Measurements from ENCODE around the gene MED17. TPM values are rescaled to one million over a fixed set of nuclear protein-coding genes. Genes with fewer than 3 reads are reported as not detected.

Gene MED17
- total RNA-seq, 1 donor from 2014 or later = 55.8 TPM

DNA sequence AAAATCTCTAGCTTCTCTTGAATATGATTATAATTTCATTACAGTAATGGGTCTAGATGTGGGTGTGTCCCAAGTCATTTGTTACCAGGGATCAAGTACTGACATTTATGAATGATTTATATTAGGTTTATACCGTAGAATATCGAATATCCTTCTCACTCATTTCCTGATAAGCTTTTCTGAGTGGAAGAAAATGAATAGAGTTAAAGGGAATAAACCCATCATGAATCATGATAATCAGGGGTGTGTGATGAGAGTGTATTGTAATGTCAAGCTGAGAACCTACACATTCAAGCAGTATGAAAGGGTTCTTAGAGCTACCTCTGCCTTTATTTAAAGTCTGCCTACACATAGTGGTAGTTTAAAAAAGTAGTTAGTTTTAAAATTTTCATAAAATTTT lies 17.3 kb downstream of the MED17 start:
- no peaks in the 10 kb centered on the region for H3K9me3 Mint-ChIP-seq
- H3K36me3 Mint-ChIP-seq (ENCODE audit: low read depth) = peaks cover 59% of the 10 kb centered on the region

DNA sequence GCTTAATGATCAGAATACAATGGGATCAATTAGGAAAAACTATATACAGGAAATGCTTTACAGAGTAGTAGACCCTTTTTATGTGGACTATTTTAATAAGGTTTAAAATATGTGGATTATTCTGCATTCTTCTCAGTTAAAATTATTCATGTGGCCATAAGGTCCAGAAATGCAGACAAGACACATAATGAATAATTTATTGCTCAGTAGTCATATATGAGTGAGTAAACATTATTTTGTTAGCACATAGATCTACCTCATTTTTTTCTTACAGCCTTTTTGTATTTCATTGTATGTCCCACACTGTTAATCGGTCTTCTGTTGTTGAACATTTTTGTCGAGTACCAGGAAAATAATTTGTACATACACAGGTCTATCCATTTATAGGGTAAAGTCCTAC lies 20.8 kb downstream of the MED17 start:
- no peaks in the 10 kb centered on the region for H3K4me1 Mint-ChIP-seq (ENCODE audit: low read depth)
- peaks cover 56% of the 10 kb centered on the region for H3K36me3 Mint-ChIP-seq (ENCODE audit: low read depth)
- H3K9me3 Mint-ChIP-seq = no peaks in the 10 kb centered on the region
- H3K27ac Mint-ChIP-seq = no peak overlapping the region
- no peaks in the 10 kb centered on the region for H3K27me3 Mint-ChIP-seq (ENCODE audit: insufficient read depth)
- H3K4me3 Mint-ChIP-seq = no peak overlapping the region
- no peak for DNase-seq (ENCODE audit: low spot score)
- intact Hi-C loops (cut with micrococcal nuclease) = no loop called here

More for the DNA sequence above, 17.3 kb downstream of the MED17 start:
- Mint-ChIP-seq H3K4me1 (ENCODE audit: low read depth) (peaks cover 5% of the 10 kb centered on the region), H3K27me3 (ENCODE audit: insufficient read depth) (no peaks in the 10 kb centered on the region), H3K4me3 (no peak overlapping the region), H3K27ac (no peak overlapping the region)
- no peak for DNase-seq (ENCODE audit: low spot score)
- intact Hi-C loops (cut with micrococcal nuclease) = no loop called here

DNA sequence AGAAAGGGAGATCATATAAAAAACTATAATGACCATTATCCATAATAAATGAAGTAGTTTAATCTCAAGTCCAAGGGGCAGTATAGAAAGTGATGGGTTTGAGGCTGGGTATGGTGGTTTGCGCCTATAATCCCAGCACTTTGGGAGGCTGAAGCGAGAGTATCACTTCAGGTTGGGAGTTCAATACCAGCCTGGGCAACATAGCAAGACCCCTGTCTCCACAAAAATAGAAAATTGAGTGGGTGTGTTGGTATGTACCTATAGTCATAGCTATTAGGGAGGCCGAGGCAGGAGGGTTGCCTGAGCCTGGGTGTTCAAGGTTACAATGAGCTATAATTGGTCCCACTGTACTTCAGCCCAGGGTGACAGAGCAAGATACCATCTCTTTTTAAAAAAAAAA lies 23.9 kb downstream of the MED17 start:
- H3K27me3 Mint-ChIP-seq (ENCODE audit: insufficient read depth) = no peaks in the 10 kb centered on the region
- intact Hi-C loops (cut with micrococcal nuclease) = no loop called here
- H3K4me1 Mint-ChIP-seq (ENCODE audit: low read depth) = no peaks in the 10 kb centered on the region
- no peak overlapping the region for H3K27ac Mint-ChIP-seq
- H3K4me3 Mint-ChIP-seq = no peak overlapping the region
- peaks cover 55% of the 10 kb centered on the region for H3K36me3 Mint-ChIP-seq (ENCODE audit: low read depth)
- H3K9me3 Mint-ChIP-seq = no peaks in the 10 kb centered on the region
- no peak for DNase-seq (ENCODE audit: low spot score)

DNA sequence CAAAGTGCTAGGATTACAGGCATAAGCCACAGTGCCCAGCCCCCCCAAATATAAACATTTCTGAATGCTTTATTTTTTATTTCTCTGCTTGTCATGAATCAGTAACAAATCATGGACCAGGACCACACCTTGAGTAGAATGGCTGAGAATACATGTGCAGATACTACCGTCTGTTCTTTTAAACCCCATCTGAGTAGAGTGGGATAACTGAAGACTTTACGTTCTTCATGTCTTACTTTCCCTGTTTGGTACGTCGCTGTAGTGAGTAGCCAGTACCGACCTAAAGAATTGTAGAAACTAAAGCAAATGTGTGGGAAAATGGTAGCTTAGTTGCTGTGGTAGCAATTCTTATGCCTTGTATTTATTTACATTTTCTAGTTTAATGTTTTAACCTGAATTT lies 29.9 kb downstream of the MED17 start:
- H3K27me3 Mint-ChIP-seq (ENCODE audit: insufficient read depth) = no peaks in the 10 kb centered on the region
- DNase-seq (ENCODE audit: low spot score) = no peak
- no peaks in the 10 kb centered on the region for H3K9me3 Mint-ChIP-seq
- no peaks in the 10 kb centered on the region for H3K4me1 Mint-ChIP-seq (ENCODE audit: low read depth)
- intact Hi-C loops (cut with micrococcal nuclease) = no loop called here
- H3K27ac Mint-ChIP-seq = no peak overlapping the region
- H3K36me3 Mint-ChIP-seq (ENCODE audit: low read depth) = peaks cover 37% of the 10 kb centered on the region
- H3K4me3 Mint-ChIP-seq = no peak overlapping the region

DNA sequence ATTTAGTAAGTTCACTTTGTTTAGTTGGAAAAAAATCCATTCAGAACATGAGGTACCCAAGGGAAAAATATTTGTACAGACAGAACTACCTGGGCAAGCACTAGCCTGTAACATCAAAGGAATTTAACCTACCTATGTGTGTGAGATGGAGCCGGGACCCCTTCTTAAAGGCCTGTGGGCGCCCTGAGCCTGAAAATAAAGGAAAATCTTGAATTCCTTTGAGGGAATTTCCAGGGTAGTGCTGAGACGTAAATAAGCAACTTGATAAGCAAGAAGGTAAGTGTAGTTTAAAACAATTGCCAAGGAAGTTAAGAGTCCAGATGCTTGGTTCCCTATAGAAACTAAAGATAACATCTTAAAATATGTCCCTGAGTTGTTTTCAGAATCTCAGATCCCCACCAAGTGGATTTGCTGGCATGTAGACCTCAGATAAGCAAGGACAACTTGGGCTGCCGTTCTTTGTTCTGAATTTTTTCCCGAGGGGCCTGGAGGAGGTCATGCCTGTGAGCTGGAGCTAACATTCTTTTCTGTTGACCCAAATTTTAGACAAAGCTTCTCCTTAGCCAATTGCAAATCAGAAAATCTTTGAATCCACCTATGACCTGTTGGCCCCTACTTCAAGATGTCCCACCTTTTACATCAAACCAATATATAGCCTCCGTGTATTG lies 31.0 kb downstream of the MED17 start:
- no peak overlapping the region for H3K4me3 Mint-ChIP-seq
- H3K9me3 Mint-ChIP-seq = no peaks in the 10 kb centered on the region
- no peaks in the 10 kb centered on the region for H3K27me3 Mint-ChIP-seq (ENCODE audit: insufficient read depth)
- no peak for DNase-seq (ENCODE audit: low spot score)
- intact Hi-C loops (cut with micrococcal nuclease) = no loop called here
- peaks cover 34% of the 10 kb centered on the region for H3K36me3 Mint-ChIP-seq (ENCODE audit: low read depth)
- H3K27ac Mint-ChIP-seq = no peak overlapping the region
- no peaks in the 10 kb centered on the region for H3K4me1 Mint-ChIP-seq (ENCODE audit: low read depth)

DNA sequence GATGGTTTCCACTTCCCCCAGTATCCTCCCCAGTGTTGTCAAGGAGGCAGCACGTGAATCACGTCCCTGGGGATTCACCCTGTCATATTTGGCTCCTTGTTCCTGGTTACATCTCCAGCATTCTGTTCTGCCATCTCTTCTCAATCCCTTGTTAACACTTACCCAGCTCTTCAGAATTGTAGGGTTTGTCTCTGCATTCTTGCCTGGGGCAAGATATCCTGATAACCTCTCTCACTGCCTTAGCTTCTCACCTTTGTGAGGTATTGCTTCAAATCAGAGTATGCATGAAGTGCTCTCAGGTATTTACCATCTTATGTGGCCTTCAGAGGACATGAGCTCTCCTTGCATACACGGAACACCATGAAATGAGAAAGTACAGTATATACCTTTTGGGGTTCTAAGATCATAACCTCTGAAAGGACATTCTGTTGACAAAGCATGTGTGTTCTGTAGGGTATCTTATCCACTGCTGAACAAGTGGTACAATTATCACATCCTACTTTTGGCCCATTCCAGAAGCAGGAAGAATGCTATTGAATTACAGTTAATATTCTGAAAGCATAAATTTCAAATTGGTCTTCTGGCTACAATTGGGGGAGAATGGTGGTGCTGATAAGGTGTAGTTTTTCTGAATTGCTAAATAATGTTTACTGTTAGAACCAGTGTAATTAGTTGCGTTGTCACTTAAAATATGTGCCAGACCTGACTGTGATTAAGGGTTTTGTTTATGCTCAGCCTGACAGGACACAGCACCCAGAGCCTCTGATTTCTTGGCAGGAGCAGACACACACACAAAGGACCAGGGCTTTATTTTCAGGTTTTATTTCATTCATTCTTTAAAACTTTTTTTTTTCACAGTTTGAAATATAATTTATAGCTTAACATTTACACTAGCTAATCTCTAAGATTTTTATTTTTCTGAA lies 33.6 kb downstream of the MED17 start:
- intact Hi-C loops (cut with micrococcal nuclease) = no loop called here

DNA sequence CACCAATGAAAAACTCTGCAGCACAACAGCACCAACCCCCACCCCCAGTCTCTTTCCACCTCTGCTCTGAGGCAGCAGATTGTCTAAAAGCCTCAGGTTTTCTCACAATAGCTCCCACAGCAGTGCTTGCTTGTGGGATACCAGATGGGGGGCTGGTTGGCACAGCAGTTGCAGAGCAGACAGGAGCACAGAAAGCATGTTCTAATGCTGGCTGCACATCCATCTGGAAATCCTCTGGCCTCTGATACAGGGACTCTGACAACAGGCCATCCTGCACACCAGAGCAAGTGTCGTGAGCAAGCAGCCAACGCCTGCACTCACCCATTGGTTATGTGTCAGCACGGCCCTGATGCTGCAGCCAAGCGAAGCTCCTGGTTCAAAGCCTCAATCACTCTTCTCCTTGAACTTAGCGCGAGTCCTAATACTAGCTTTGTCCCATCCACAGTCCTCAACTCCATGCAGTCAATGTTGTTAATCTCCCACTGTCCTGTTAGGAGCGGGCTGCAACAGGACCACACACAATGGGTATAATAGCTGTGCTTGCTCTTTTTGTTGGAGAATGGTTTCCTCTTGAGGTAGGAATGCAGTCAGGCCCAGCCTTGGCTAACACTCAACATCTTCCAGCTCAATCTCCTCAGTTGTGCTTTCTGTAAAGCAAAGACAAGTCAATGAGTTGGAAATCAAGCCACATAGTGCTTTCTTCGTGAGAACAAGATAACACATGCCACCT lies 36.0 kb downstream of the MED17 start:
- Mint-ChIP-seq H3K9me3 (no peaks in the 10 kb centered on the region), H3K27ac (no peak overlapping the region), H3K4me1 (ENCODE audit: low read depth) (no peaks in the 10 kb centered on the region), H3K27me3 (ENCODE audit: insufficient read depth) (no peaks in the 10 kb centered on the region), H3K4me3 (no peak overlapping the region), H3K36me3 (ENCODE audit: low read depth) (peaks cover 8% of the 10 kb centered on the region)
- intact Hi-C loops (cut with micrococcal nuclease) = no loop called here
- no peak for DNase-seq (ENCODE audit: low spot score)

More for the DNA sequence above, 33.6 kb downstream of the MED17 start:
- Mint-ChIP-seq H3K4me1 (ENCODE audit: low read depth) (no peaks in the 10 kb centered on the region), H3K9me3 (no peaks in the 10 kb centered on the region), H3K4me3 (no peak overlapping the region), H3K27ac (no peak overlapping the region), H3K27me3 (ENCODE audit: insufficient read depth) (no peaks in the 10 kb centered on the region), H3K36me3 (ENCODE audit: low read depth) (peaks cover 25% of the 10 kb centered on the region)
- no peak for DNase-seq (ENCODE audit: low spot score)

DNA sequence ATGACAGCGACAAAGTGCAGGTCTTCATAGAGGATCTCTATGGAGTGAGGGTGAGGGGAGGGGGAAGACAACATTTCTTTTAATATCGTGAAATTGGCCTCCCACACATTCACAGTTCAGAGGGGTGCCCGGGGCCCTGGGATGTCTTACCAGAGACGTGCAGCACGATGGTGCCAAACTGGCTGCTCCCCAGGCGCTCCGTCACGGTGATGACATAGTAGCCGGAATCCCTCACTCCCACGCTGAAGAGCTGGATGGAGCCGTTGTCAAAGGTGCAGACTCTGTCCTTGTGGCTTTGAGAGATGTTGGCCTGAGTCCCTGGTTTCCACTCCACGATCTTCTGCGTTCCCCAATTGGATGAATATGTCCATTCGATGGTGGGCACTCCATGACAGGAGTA lies 36.8 kb downstream of the MED17 start:
- Mint-ChIP-seq H3K9me3 (no peaks in the 10 kb centered on the region), H3K4me1 (ENCODE audit: low read depth) (no peaks in the 10 kb centered on the region), H3K4me3 (no peak overlapping the region), H3K27ac (no peak overlapping the region), H3K36me3 (ENCODE audit: low read depth) (peaks cover 5% of the 10 kb centered on the region), H3K27me3 (ENCODE audit: insufficient read depth) (no peaks in the 10 kb centered on the region)
- intact Hi-C loops (cut with micrococcal nuclease) = no loop called here
- DNase-seq (ENCODE audit: low spot score) = no peak

DNA sequence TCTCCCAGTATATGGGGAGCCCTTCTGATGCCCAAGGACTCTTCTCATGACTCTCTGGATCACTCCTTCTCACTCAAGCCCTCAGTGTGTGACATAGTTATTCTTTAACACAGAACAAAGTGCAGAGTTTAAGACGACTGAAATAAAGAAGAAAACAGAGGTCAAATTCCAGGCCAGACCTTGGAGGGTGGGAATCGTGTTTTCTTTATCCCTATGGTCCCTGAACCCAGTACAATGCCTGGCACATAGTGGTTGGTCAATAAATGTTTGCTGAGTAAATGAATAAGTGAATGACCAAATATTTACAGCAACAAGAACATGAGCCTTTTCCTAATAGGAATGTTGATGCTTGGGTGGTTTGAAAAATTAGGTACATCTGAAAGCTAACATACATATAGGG lies 37.5 kb downstream of the MED17 start:
- DNase-seq (ENCODE audit: low spot score) = no peak
- peaks cover 2% of the 10 kb centered on the region for H3K36me3 Mint-ChIP-seq (ENCODE audit: low read depth)
- no peaks in the 10 kb centered on the region for H3K9me3 Mint-ChIP-seq
- no peak overlapping the region for H3K4me3 Mint-ChIP-seq
- intact Hi-C loops (cut with micrococcal nuclease) = no loop called here
- H3K27me3 Mint-ChIP-seq (ENCODE audit: insufficient read depth) = no peaks in the 10 kb centered on the region
- H3K27ac Mint-ChIP-seq = no peak overlapping the region
- no peaks in the 10 kb centered on the region for H3K4me1 Mint-ChIP-seq (ENCODE audit: low read depth)

DNA sequence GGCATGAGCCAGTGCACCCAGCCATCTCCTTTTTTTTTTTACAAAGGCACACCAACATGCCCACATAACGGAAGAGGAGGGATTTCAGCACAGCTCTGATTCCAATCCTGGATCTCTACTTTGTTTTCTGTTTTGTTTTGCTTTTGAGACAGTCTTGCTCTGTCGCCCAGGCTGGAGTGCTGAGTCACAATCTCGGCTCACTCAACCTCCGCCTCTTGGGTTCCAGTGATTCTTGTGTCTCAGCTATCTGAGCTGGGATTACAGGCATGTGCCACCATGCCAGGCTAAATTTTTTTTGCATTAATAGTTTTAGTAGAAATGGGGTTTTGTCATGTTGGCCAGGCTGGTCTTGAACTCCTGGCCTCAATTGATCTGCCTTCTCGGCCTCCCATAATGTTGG lies 38.3 kb downstream of the MED17 start:
- peaks cover 2% of the 10 kb centered on the region for H3K36me3 Mint-ChIP-seq (ENCODE audit: low read depth)
- no peaks in the 10 kb centered on the region for H3K4me1 Mint-ChIP-seq (ENCODE audit: low read depth)
- no peaks in the 10 kb centered on the region for H3K27me3 Mint-ChIP-seq (ENCODE audit: insufficient read depth)
- H3K4me3 Mint-ChIP-seq = no peak overlapping the region
- H3K27ac Mint-ChIP-seq = no peak overlapping the region
- H3K9me3 Mint-ChIP-seq = no peaks in the 10 kb centered on the region
- DNase-seq (ENCODE audit: low spot score) = no peak
- intact Hi-C loops (cut with micrococcal nuclease) = no loop called here

DNA sequence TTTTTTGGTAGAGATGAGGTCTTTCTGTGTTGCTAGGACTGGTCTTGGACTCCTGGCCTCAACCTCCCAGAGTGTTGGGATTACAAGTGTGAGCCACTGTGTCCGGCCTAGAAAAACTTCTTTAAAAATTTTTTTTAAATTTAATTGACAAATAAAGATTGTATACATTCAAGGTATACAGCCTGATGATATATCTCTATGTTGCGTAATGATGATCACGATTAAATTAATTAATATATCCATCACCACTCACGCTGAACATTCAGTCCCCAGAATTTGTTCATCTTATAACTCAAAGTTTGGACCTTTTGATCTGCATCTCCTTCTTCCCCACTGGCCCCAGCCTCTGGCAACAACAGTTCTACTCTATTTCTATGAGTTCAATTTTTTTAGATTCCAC lies 39.1 kb downstream of the MED17 start:
- Mint-ChIP-seq H3K27me3 (ENCODE audit: insufficient read depth) (peaks cover 2% of the 10 kb centered on the region), H3K9me3 (no peaks in the 10 kb centered on the region), H3K4me1 (ENCODE audit: low read depth) (no peaks in the 10 kb centered on the region), H3K4me3 (no peak overlapping the region), H3K27ac (no peak overlapping the region), H3K36me3 (ENCODE audit: low read depth) (no peaks in the 10 kb centered on the region)
- DNase-seq (ENCODE audit: low spot score) = no peak
- intact Hi-C loops (cut with micrococcal nuclease) = no loop called here

DNA sequence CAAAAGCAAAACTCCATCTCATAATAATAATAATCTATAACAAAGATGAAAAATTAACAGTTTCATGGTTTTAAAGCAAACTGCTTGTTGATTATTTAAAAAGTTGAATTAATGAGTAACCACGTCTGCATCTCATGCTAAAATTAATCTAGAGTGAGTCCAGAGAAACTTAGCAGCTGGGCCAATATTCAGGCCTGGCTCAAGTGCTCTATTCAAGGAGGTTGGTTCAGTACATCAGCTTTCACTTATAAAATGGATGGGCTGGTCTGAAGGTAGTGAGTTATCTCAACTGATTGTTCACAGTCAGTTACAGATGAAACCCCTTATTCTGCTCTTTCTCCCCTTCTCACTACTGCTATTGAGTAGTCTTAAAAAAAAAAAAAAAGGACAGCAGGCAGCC lies 43.3 kb downstream of the MED17 start:
- Mint-ChIP-seq H3K27me3 (ENCODE audit: insufficient read depth) (peaks cover 3% of the 10 kb centered on the region), H3K4me1 (ENCODE audit: low read depth) (no peaks in the 10 kb centered on the region), H3K4me3 (no peak overlapping the region), H3K27ac (no peak overlapping the region), H3K9me3 (no peaks in the 10 kb centered on the region), H3K36me3 (ENCODE audit: low read depth) (no peaks in the 10 kb centered on the region)
- no peak for DNase-seq (ENCODE audit: low spot score)
- intact Hi-C loops (cut with micrococcal nuclease) = no loop called here

DNA sequence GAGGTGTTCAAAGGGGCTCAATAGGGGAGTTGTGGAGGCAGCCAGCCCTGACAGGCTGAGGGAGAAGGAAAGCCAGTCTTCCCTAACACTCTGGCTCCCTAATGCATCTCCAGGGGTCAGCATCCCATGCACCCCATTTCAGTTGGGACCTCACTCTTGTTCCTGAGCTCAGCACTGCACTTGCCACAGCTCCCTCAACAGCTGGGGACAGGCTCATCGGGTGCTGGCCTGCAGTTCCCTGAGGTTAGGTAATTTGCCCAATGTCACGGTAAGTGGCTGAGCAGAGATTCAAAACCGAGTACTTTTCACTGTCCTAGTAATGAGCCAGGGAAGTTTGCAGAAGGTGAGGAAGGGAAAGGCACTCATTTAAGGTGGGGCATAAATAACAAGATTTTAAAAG lies 45.5 kb downstream of the MED17 start:
- Mint-ChIP-seq H3K27me3 (ENCODE audit: insufficient read depth) (peaks cover 3% of the 10 kb centered on the region), H3K9me3 (no peaks in the 10 kb centered on the region), H3K4me1 (ENCODE audit: low read depth) (no peaks in the 10 kb centered on the region), H3K36me3 (ENCODE audit: low read depth) (no peaks in the 10 kb centered on the region), H3K4me3 (no peak overlapping the region), H3K27ac (no peak overlapping the region)
- DNase-seq (ENCODE audit: low spot score) = no peak
- intact Hi-C loops (cut with micrococcal nuclease) = no loop called here

Measured in activated T-helper 1 cell treated with anti-CD3 and anti-CD28 coated beads, Interleukin-12 subunit alpha, Interleukin-12 subunit beta, Interleukin-2, Interleukin-4 antibody, amounts not matched to agents 30 ng/mL and 10 ng/mL and 1 ng/mL, durations not matched to agents 14 hours and 24 hours and 36 hours (primary cell).